ENCODE data around the gene PER3. TPM values are rescaled to one million over a fixed set of nuclear protein-coding genes. Genes with fewer than 3 reads are reported as not detected.

Gene PER3
- total and polyA plus RNA-seq, 2 experiments from 2014 or later = 1.9 to 2.7 TPM

GRCh38 chr1:7893529-7894180, 109.6 kb downstream of the PER3 start:
- H3K4me3 ChIP-seq = no peak overlapping the region
- H3K9me3 ChIP-seq (ENCODE audit: low read depth) = no peaks in the 10 kb centered on the region
- H3K4me2 ChIP-seq = no peak overlapping the region
- WGBS (ENCODE audit: low lambda C conversion rate, missing lambda C conversion rate) = 92% methylated on average over 13 of the region's 13 CpGs
- no peaks in the 10 kb centered on the region for H3K36me3 ChIP-seq (replicated peaks; ENCODE audit: insufficient read depth, low read depth)
- H3K27ac ChIP-seq = no peak overlapping the region
- no peaks in the 10 kb centered on the region for H3K4me1 ChIP-seq (ENCODE audit: insufficient read depth)
- no peaks in the 10 kb centered on the region for H3K9me2 ChIP-seq (replicated peaks; ENCODE audit: insufficient read depth)
- H3K79me2 ChIP-seq = no peaks in the 10 kb centered on the region
- no peaks in the 10 kb centered on the region for H3K27me3 ChIP-seq
- no peaks in the 10 kb centered on the region for H4K20me1 ChIP-seq (ENCODE audit: insufficient read depth, poor library complexity, severe bottlenecking)
- TF ChIP-seq EZH2 (IDR thresholded peaks at IDR 0.05; ENCODE audit: borderline replicate concordance) = no peak
- no peak for TF ChIP-seq CTCF (IDR thresholded peaks at IDR 0.05; ENCODE audit: poor library complexity)
- no peak for TF ChIP-seq EZH2phosphoT487 (IDR thresholded peaks at IDR 0.05; ENCODE audit: low read depth, severe bottlenecking, unreplicated experiment)
- H2AFZ ChIP-seq = no peak overlapping the region
- DNase-seq (ENCODE audit: low spot score) = no peak

Other genes with a start within 250 kb of the PER3 start
- gene VAMP3, start 13.0 kb upstream of the PER3 start, total RNA-seq = 109 and 532 TPM in 2 replicates
- gene VAMP3, start 13.0 kb upstream of the PER3 start, polyA plus RNA-seq = 69.5 and 82.5 TPM in 2 replicates
- gene UTS2, start 68.8 kb downstream of the PER3 start, total RNA-seq = 0.16 TPM in 1 of 2 replicates, not detected in the other
- gene UTS2, start 68.8 kb downstream of the PER3 start, polyA plus RNA-seq = 0.29 TPM in 1 of 2 replicates, not detected in the other
- 0.20 and 1.2 TPM in 2 replicates for gene TNFRSF9, start 156.5 kb downstream of the PER3 start, total RNA-seq
- 0.08 and 0.40 TPM in 2 replicates for gene TNFRSF9, start 156.5 kb downstream of the PER3 start, polyA plus RNA-seq
- gene PARK7, start 177.4 kb downstream of the PER3 start, total RNA-seq = 166 and 182 TPM in 2 replicates
- gene PARK7, start 177.4 kb downstream of the PER3 start, polyA plus RNA-seq = 395 and 409 TPM in 2 replicates
- 154 and 163 TPM in 2 replicates for gene ERRFI1, start 242.0 kb downstream of the PER3 start, total RNA-seq
- 123 and 139 TPM in 2 replicates for gene ERRFI1, start 242.0 kb downstream of the PER3 start, polyA plus RNA-seq